Activated T-cell treated with anti-CD3 and anti-CD28 coated beads, Interleukin-2, amount 50 U/mL, for 24 hours (primary cell): Measurements from ENCODE around the gene PRSS27.
A peak's percentile ranks its signal among the peaks of the same experiment; 100 is the strongest.
"Not testable (repeated sequence)": the region's sequence is repeated elsewhere in the genome, so short reads cannot be mapped to it uniquely, and the experiment has no call there.

Experiments
- DNase-seq: peaks from one replicate; pipeline ENCODE4 v3.0.0-alpha.2; 2020
- H3K27ac Mint-ChIP-seq: 2 replicates; pipeline ENCODE4 v1.8.0; 2020; ENCODE audit warnings: mild to moderate bottlenecking, mixed read lengths
- H3K27me3 Mint-ChIP-seq: 2 replicates; pipeline ENCODE4 v1.8.0; 2020; ENCODE audit warnings: mixed read lengths
- H3K36me3 Mint-ChIP-seq: 2 replicates; pipeline ENCODE4 v1.8.0; 2020; ENCODE audit warnings: low read depth, mixed read lengths
- H3K4me1 Mint-ChIP-seq: 2 replicates; pipeline ENCODE4 v1.8.0; 2020; ENCODE audit warnings: low read depth, mixed read lengths
- H3K4me3 Mint-ChIP-seq: 2 replicates; pipeline ENCODE4 v1.8.0; 2020; ENCODE audit warnings: mild to moderate bottlenecking, moderate library complexity, mixed read lengths
- H3K9me3 Mint-ChIP-seq: 2 replicates; pipeline ENCODE4 v1.8.0; 2020; ENCODE audit warnings: mixed read lengths

The PRSS27 gene

GRCh38 chr16:2721634-2722173 is 1.7 kb upstream of the PRSS27 start:
- DNase-seq, H3K9me3 Mint-ChIP-seq, H3K36me3 Mint-ChIP-seq, H3K4me1 Mint-ChIP-seq, H3K27me3 Mint-ChIP-seq: not testable (repeated sequence)
- Mint-ChIP-seq H3K4me3 (peak overlapping the region; percentile 62), H3K27ac (peak overlapping the region; percentile 71)

- Mint-ChIP-seq H3K4me3 (peak overlapping the region; percentile 82), H3K36me3 (no peaks in the 10 kb centered on the region), H3K4me1 (peaks cover 8% of the 10 kb centered on the region), H3K9me3 (no peaks in the 10 kb centered on the region), H3K27ac (peak overlapping the region; percentile 90), H3K27me3 (peaks cover 4% of the 10 kb centered on the region)
- DNase-seq, result peak; percentile 93
These were observed 952 bp upstream of the PRSS27 start for GRCh38 chr16:2720719-2721633.

GRCh38 chr16:2719328-2720063 is 528 bp downstream of the PRSS27 start:
- Mint-ChIP-seq H3K27ac (peak overlapping the region; percentile 74), H3K4me3 (peak overlapping the region; percentile 82), H3K4me1 (peaks cover 16% of the 10 kb centered on the region), H3K9me3 (no peaks in the 10 kb centered on the region), H3K27me3 (peaks cover 6% of the 10 kb centered on the region), H3K36me3 (no peaks in the 10 kb centered on the region)
- no peak for DNase-seq

- DNase-seq, result no peak
- H3K36me3 Mint-ChIP-seq, result no peaks in the 10 kb centered on the region
- no peak overlapping the region for H3K4me3 Mint-ChIP-seq
- peaks cover 9% of the 10 kb centered on the region for H3K27me3 Mint-ChIP-seq
- peaks cover 16% of the 10 kb centered on the region for H3K4me1 Mint-ChIP-seq
- no peak overlapping the region for H3K27ac Mint-ChIP-seq
- no peaks in the 10 kb centered on the region for H3K9me3 Mint-ChIP-seq
These were observed 2.4 kb downstream of the PRSS27 start for GRCh38 chr16:2717383-2718263.

- Mint-ChIP-seq H3K27ac (no peak overlapping the region), H3K9me3 (no peaks in the 10 kb centered on the region), H3K36me3 (no peaks in the 10 kb centered on the region), H3K4me1 (peaks cover 14% of the 10 kb centered on the region), H3K27me3 (peaks cover 9% of the 10 kb centered on the region), H3K4me3 (no peak overlapping the region)
- no peak for DNase-seq
These were observed 3.1 kb downstream of the PRSS27 start for GRCh38 chr16:2716948-2717347.

DNA sequence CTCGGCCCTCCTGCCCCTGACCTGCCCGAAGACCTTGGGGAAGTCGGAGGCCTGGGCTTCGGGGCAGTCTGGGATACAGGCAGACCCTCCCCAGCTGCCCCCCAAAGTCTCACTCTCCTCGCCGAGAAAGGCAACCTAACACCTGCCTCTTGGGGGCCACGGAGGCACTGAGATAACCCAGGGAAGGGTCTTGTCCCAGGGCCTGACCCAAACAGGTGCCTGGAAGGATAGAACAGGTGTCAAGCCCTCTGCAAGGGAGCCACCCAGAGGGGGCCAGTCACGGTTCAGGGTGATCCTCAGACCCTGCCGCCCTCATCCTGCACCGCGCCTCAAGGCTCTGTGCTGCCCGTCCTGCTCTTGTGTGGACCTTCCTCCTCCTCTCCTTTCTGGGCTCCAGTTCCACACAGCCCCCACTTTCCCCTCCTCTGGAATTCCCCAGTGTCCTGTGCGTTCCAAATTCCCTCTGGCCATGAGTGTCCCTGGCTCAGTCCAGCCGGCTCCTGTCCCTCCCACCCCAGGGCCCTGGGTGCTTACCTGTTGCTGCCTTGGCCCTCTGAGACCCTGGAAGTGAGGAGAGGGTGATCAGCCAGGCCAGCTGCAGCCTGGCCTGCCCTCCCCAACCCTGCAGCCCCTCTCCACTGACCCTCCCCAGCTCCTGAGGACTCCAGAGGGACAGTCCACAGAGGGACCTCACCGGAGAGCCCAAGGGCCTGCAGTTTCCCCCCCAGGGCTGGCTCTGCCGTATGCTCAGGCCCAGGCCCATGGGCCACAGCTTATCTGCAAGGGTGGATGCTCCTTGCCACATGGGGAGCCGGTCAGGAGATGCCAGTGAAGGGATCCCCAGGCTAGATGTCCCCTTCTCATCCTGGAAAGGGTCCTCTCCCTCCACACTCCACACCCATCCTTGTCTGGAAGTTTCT is 3.8 kb downstream of the PRSS27 start:
- H3K27ac Mint-ChIP-seq, result no peak overlapping the region
- DNase-seq, result no peak
- H3K4me3 Mint-ChIP-seq, result peak overlapping the region; percentile 18
- H3K9me3 Mint-ChIP-seq, result no peaks in the 10 kb centered on the region
- no peaks in the 10 kb centered on the region for H3K36me3 Mint-ChIP-seq
- H3K27me3 Mint-ChIP-seq, result peaks cover 9% of the 10 kb centered on the region
- H3K4me1 Mint-ChIP-seq, result peaks cover 12% of the 10 kb centered on the region

DNA sequence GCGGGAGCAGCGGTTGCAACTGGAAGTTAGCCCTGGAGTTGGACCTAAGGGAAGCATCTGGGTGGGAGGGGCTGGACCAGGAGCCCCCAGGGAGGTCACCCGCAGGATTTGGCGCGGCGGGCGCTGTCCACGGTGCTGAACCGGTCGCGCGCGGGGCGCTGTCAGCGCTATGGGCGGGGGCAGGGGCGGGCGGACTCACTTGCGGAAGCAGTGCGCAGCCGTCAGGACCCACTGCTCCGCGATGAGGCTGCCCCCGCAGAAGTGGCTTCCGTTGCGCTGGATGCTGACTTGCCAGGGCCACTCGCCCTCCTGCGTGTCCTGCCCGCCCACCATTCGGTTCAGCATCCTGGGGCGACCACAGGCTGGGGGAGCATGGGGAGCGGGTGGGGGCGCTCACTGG is 4.5 kb downstream of the PRSS27 start:
- Mint-ChIP-seq H3K27me3 (peaks cover 9% of the 10 kb centered on the region), H3K36me3 (peaks cover 3% of the 10 kb centered on the region), H3K9me3 (no peaks in the 10 kb centered on the region), H3K4me1 (peaks cover 12% of the 10 kb centered on the region), H3K4me3 (peak overlapping the region; percentile 18), H3K27ac (no peak overlapping the region)
- DNase-seq, result peak; percentile 85

- Mint-ChIP-seq H3K36me3 (peaks cover 5% of the 10 kb centered on the region), H3K4me3 (no peak overlapping the region), H3K27ac (peak overlapping the region; percentile 61)
These were observed 5.0 kb downstream of the PRSS27 start for GRCh38 chr16:2715064-2715463.

GRCh38 chr16:2713985-2714774 is 5.8 kb downstream of the PRSS27 start:
- H3K9me3 Mint-ChIP-seq, result no peaks in the 10 kb centered on the region
- peaks cover 13% of the 10 kb centered on the region for H3K4me1 Mint-ChIP-seq
- no peak overlapping the region for H3K4me3 Mint-ChIP-seq
- H3K27me3 Mint-ChIP-seq, result peaks cover 9% of the 10 kb centered on the region
- no peak overlapping the region for H3K27ac Mint-ChIP-seq
- DNase-seq, result no peak
- peaks cover 5% of the 10 kb centered on the region for H3K36me3 Mint-ChIP-seq

More at GRCh38 chr16:2715064-2715463, 5.0 kb downstream of the PRSS27 start:
- Mint-ChIP-seq H3K9me3 (no peaks in the 10 kb centered on the region), H3K4me1 (peaks cover 13% of the 10 kb centered on the region), H3K27me3 (peaks cover 9% of the 10 kb centered on the region)
- no peak for DNase-seq

DNA sequence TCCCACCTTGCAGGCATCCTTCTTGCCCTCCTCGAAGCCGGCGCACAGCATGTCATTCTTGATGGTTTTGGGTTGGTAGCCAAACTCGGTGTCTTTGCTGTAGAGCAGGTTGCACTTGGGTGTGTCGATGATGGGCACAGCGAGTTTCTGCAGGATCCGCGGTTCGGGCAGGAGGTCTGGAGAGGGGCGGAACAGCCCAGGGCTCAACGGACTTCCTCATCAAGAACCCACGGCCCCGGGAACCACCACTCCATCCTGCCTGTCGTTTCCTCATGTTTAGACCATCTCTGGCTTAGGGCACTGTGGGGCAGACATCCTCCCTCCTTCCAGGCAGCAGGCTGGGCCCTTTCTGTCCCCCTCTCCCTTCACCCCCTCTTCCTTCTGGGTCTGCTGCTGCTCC is 6.5 kb downstream of the PRSS27 start:
- H3K9me3 Mint-ChIP-seq, result no peaks in the 10 kb centered on the region
- H3K27ac Mint-ChIP-seq, result no peak overlapping the region
- no peak for DNase-seq
- H3K4me1 Mint-ChIP-seq, result peaks cover 13% of the 10 kb centered on the region
- peaks cover 9% of the 10 kb centered on the region for H3K27me3 Mint-ChIP-seq
- peaks cover 6% of the 10 kb centered on the region for H3K36me3 Mint-ChIP-seq
- H3K4me3 Mint-ChIP-seq, result no peak overlapping the region

GRCh38 chr16:2712546-2712945 is 7.5 kb downstream of the PRSS27 start:
- Mint-ChIP-seq H3K27me3 (peaks cover 9% of the 10 kb centered on the region), H3K36me3 (peaks cover 16% of the 10 kb centered on the region), H3K27ac (no peak overlapping the region), H3K4me1 (peaks cover 13% of the 10 kb centered on the region), H3K9me3 (no peaks in the 10 kb centered on the region), H3K4me3 (no peak overlapping the region)
- DNase-seq, result no peak

DNA sequence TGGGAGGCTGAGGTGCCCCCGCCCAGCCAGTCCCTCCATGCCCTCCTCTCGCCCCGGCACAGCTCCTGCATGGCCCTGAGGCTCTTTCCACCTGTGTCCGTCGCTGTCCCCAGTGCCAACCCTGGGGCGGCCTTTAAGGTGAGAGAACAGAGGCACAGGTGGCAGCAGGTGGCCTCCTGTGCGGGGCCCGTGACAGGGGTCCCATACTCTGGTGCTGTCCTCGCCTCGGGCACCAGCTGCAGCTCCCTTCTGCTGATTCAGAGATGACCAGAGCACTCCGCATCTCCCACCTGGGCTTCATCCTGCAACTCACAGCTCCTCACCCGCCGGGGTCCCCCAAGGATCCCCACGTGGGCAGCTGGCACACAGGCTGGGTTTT is 8.0 kb downstream of the PRSS27 start:
- no peak overlapping the region for H3K27ac Mint-ChIP-seq
- no peak for DNase-seq
- H3K4me3 Mint-ChIP-seq, result no peak overlapping the region
- peaks cover 13% of the 10 kb centered on the region for H3K4me1 Mint-ChIP-seq
- peaks cover 9% of the 10 kb centered on the region for H3K27me3 Mint-ChIP-seq
- H3K9me3 Mint-ChIP-seq, result no peaks in the 10 kb centered on the region
- peaks cover 20% of the 10 kb centered on the region for H3K36me3 Mint-ChIP-seq
